Measurements from ENCODE around the gene GRID2.

DNA sequence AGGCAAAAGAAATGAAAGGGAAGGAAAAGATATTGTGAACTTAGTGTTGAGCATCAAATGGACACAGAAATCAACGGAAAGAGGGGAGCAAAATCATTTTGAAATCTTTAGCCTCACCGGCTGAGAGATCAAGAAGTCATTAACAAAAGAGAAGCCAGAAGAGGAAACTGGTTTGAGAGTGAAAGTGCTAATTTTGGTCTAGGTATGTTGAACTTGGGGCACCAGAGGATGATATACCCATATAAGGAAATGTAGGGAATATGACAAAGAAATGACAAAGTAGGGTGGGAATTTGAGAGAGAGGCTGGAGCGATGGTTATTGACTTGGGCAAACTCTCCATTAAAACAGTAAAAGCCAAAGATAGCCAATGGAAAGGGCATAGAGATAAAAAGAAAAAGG, 1341.4 kb downstream of the GRID2 start:
- TF ChIP-seq CTCF (IDR thresholded peaks at IDR 0.05) (no peak), EP300 (IDR thresholded peaks at IDR 0.05; ENCODE audit: low read depth) (no peak), POLR2A (IDR thresholded peaks at IDR 0.05) (no peak)

All from transverse colon (tissue), 3 donors.